GM12878 (cell line): ENCODE data around the gene UBA7. TPM values are rescaled to one million over a fixed set of nuclear protein-coding genes. Genes with fewer than 3 reads are reported as not detected.

Source experiments
- ATAC-seq: fragments of 200-7000 bp; cut with Tn5 transposase; 3 replicates; pipeline ENCODE4 v1.9.1; 2020; ENCODE audit warnings: mild to moderate bottlenecking, moderate library complexity
- BruUV-seq: library from RNA; stranded (reverse); fragments of 400-500 nt; replicated peaks from 2 replicates; lab custom pipeline; 2021; lab: Mats Ljungman, UMichigan
- CTCF ChIA-PET: fragments of 300-600 bp; sonication (Branson Sonifier 250); formaldehyde crosslinking; extraction: SDS; loops from one replicate; lab custom pipeline; 2021; ENCODE audit warnings: inconsistent platforms; lab: Yijun Ruan, JAX
- POLR2A ChIA-PET: fragments of 350-600 bp; formaldehyde crosslinking; extraction: SDS; loops from one replicate; lab custom pipeline; 2021; ENCODE audit warnings: inconsistent platforms; lab: Charles Lee
- RAD21 ChIA-PET: fragments of 300-600 bp; sonication (Branson Sonifier 250); formaldehyde crosslinking; loops from one replicate; lab custom pipeline; 2023; ENCODE audit warnings: antibody characterized with exemption; ENCODE audit not compliant: unreplicated experiment; lab: Charles Lee
- SMC1A ChIA-PET: fragments of 300-600 bp; sonication (Branson Sonifier 250); formaldehyde crosslinking; loops from one replicate; lab custom pipeline; 2023; ENCODE audit not compliant: unreplicated experiment, uncharacterized antibody; lab: Charles Lee
- DNase-seq: peaks from one replicate; pipeline ENCODE4 v3.0.0-alpha.2; 2011; ENCODE audit warnings: low read depth, low spot score
- FAIRE-seq: peaks from 3 replicates; lab custom pipeline; 2011; peaks lifted over from hg19 to GRCh38; lab: Jason Lieb, UNC
- H2AFZ ChIP-seq: 2 replicates; pipeline ENCODE4 v1.6.0; 2011; ENCODE audit warnings: low read depth, low read length, control low read depth; ENCODE audit not compliant: control insufficient read depth
- H3K27ac ChIP-seq: 2 replicates; pipeline ENCODE4 v1.5.1; 2011; ENCODE audit warnings: control low read depth; ENCODE audit not compliant: control insufficient read depth, insufficient read depth
- H3K27me3 ChIP-seq, 2 experiments: replicated peaks in 1 of 2; 2 replicates each; pipeline versions ENCODE4 v1.6.0 to v1.6.1; 2011; ENCODE audit warnings: low read length in 1 of 2; ENCODE audit not compliant: control insufficient read depth in 2 of 2, insufficient read depth in 2 of 2
- H3K36me3 ChIP-seq, 2 experiments: 2 replicates each; pipeline ENCODE4 v1.5.1; 2011; ENCODE audit warnings: low read length in 1 of 2; ENCODE audit not compliant: control insufficient read depth in 2 of 2, insufficient read depth in 2 of 2
- H3K4me1 ChIP-seq: 2 replicates; pipeline ENCODE4 v1.6.1; 2011; ENCODE audit warnings: mild to moderate bottlenecking, low read length, moderate library complexity, mixed read lengths; ENCODE audit not compliant: control insufficient read depth, insufficient read depth
- H3K4me2 ChIP-seq: 2 replicates; pipeline ENCODE4 v1.6.0; 2011; ENCODE audit warnings: control low read depth; ENCODE audit not compliant: control insufficient read depth, insufficient read depth
- H3K4me3 ChIP-seq: fragments of 200-600 bp; sonication (generic); 2 replicates; pipeline ENCODE4 v1.5.1; 2016
- H3K79me2 ChIP-seq: 2 replicates; pipeline ENCODE4 v1.6.0; 2011; ENCODE audit warnings: low read length; ENCODE audit not compliant: control insufficient read depth, insufficient read depth
- H3K9ac ChIP-seq: 2 replicates; pipeline ENCODE4 v1.8.0; 2011; ENCODE audit warnings: low read length, control low read depth, mixed read lengths; ENCODE audit not compliant: control insufficient read depth, insufficient read depth
- H3K9me3 ChIP-seq: replicated peaks from 3 replicates; pipeline ENCODE4 v1.5.1; 2011; ENCODE audit warnings: mild to moderate bottlenecking, low read length; ENCODE audit not compliant: control insufficient read depth, insufficient read depth
- H4K20me1 ChIP-seq: 2 replicates; pipeline ENCODE4 v1.6.0; 2011; ENCODE audit not compliant: control insufficient read depth, insufficient read depth
- WGBS: methylation state at CpG from one replicate; pipeline ENCODE4 v1.1.6; 2016; ENCODE audit warnings: low lambda C conversion rate; ENCODE audit not compliant: insufficient replicate concordance, insufficient coverage; ENCODE audit errors: missing lambda C conversion rate; 5-methylcytosine and 5-hydroxymethylcytosine counted together
- in situ Hi-C: fragments of 300-500 bp; cut with MboI; formaldehyde crosslinking; loops from 9 replicates; pipeline ENCODE4 v1.14.3; 2018; ENCODE audit warnings: mixed read lengths
- intact Hi-C: fragments of 100-400 bp; cut with micrococcal nuclease; formaldehyde crosslinking; loops from one replicate; pipeline ENCODE4 v1.14.2; 2022; ENCODE audit not compliant: unreplicated experiment
- polyA plus RNA-seq, 11 experiments: library from polyadenylated mRNA; depleted of rRNA in 4 of 11; unstranded in 6 of 11; stranded (reverse) in 5 of 11; fragments of >200 nt; fragmentation: Nextera tagmentation in 4 of 11; fragmentation: Illumina TruSeq in 1 of 11; extraction: Ambion mirVana in 4 of 11; extraction: Trizol in 1 of 11; gene quantifications; 1 replicate in 1 of 11; 2 replicates in 10 of 11; pipeline versions ENCODE4 v1.2.1 to v1.2.3, GENCODE V29; 2011 to 2016; ENCODE audit warnings: inconsistent platforms in 2 of 11, missing spikeins in 2 of 11, low read depth in 1 of 11
- total RNA-seq, 4 experiments: library from RNA; depleted of rRNA in 3 of 4; stranded (reverse); fragments of >200 nt in 3 of 4; fragmentation: Illumina TruSeq in 1 of 4; extraction: Trizol in 1 of 4; gene quantifications; 2 replicates each; pipeline versions ENCODE4 v1.2.1 to v1.2.3, GENCODE V29; 2013 to 2021
- TF ChIP-seq, protein P1 (sequence below): fragments of 450-650 bp; IDR thresholded peaks from 2 replicates; pipeline ENCODE4 v1.6.1; 2017; ENCODE audit warnings: mild to moderate bottlenecking, moderate library complexity

Gene UBA7
- total and polyA plus RNA-seq, 10 of the 15 experiments (the other 5 are each of a cell fraction or from before 2014, with no cell fraction given): 11.8 to 116 (median 46.7) TPM

DNA sequence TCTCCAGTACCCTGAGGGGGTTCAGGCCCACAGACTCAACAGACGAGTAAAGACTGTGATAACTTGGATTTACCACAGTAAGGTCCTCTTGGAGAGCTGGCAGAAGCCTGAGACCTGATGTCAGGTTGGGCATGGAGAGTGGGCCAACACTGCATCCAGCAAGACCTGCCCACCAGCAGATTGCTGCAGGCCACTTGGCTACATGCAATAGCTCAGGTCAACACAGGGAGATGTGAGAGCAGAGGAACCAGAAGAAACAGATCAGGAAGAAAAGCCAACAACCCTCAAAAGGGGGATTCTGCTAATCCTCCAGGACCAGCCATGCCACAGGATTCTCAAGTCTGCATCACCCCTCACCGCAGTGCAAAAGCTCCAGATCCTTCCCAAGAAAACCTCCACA, 25.7 kb downstream of the UBA7 start:
- RAD21 ChIA-PET: interaction anchor here (1.3 to 2.5 kb wide), 2 partner anchors 15 to 51 kb away, joined by 3 to 14 read pairs; partner anchors contain the start of gene INKA1
- no peak overlapping the region for H3K4me3 ChIP-seq
- BruUV-seq: no TSS peak

More for the DNA sequence above, 25.7 kb downstream of the UBA7 start:
- in situ Hi-C loops (no loop called here), intact Hi-C loops (loop anchor here (5.0 kb wide), 1 partner anchor 66 kb away; the partner anchor contains the start of gene GMPPB)
- ChIA-PET SMC1A (interaction anchor here (1.2 kb wide), 1 partner anchor 118 kb away, joined by 3 read pairs; no protein-coding TSS in a partner anchor), POLR2A (interaction anchor here (1.0 to 3.0 kb wide), 3 partner anchors 15 to 113 kb away, joined by 3 to 15 read pairs (median 5); partner anchors contain the start of genes INKA1 and UBA7), CTCF (interaction anchor here (0.5 to 2.0 kb wide), 9 partner anchors 9 to 546 kb away, joined by 3 to 9 read pairs (median 3); partner anchors contain the start of genes MON1A and UBA7)
- Histone ChIP-seq H2AFZ (no peak overlapping the region), H3K9ac (no peak overlapping the region), H3K27me3 (no peaks in the 10 kb centered on the region), H3K27ac (no peak overlapping the region), H3K4me2 (no peak overlapping the region), H4K20me1 (no peaks in the 10 kb centered on the region), H3K4me1 (peaks cover 9% of the 10 kb centered on the region), H3K9me3 (no peaks in the 10 kb centered on the region), H3K79me2 (peaks cover 21% of the 10 kb centered on the region), H3K36me3 (no peaks in the 10 kb centered on the region)
- FAIRE-seq (no peak), ATAC-seq (no peak), DNase-seq (no peak)
- TF ChIP-seq, protein P1, sequence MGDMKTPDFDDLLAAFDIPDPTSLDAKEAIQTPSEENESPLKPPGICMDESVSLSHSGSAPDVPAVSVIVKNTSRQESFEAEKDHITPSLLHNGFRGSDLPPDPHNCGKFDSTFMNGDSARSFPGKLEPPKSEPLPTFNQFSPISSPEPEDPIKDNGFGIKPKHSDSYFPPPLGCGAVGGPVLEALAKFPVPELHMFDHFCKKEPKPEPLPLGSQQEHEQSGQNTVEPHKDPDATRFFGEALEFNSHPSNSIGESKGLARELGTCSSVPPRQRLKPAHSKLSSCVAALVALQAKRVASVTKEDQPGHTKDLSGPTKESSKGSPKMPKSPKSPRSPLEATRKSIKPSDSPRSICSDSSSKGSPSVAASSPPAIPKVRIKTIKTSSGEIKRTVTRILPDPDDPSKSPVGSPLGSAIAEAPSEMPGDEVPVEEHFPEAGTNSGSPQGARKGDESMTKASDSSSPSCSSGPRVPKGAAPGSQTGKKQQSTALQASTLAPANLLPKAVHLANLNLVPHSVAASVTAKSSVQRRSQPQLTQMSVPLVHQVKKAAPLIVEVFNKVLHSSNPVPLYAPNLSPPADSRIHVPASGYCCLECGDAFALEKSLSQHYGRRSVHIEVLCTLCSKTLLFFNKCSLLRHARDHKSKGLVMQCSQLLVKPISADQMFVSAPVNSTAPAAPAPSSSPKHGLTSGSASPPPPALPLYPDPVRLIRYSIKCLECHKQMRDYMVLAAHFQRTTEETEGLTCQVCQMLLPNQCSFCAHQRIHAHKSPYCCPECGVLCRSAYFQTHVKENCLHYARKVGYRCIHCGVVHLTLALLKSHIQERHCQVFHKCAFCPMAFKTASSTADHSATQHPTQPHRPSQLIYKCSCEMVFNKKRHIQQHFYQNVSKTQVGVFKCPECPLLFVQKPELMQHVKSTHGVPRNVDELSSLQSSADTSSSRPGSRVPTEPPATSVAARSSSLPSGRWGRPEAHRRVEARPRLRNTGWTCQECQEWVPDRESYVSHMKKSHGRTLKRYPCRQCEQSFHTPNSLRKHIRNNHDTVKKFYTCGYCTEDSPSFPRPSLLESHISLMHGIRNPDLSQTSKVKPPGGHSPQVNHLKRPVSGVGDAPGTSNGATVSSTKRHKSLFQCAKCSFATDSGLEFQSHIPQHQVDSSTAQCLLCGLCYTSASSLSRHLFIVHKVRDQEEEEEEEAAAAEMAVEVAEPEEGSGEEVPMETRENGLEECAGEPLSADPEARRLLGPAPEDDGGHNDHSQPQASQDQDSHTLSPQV: no peak
- WGBS: 84% methylated on average over 2 of the region's 2 CpGs
